GM23338 (cell line): ENCODE results near the gene FFAR2. TPM values are rescaled to one million over a fixed set of nuclear protein-coding genes. Genes with fewer than 3 reads are reported as not detected.

Experiments used
- ATAC-seq: fragments of 200-7000 bp; cut with Tn5 transposase; 3 replicates; pipeline ENCODE4 v1.9.1; 2020
- DNase-seq: peaks from one replicate; pipeline ENCODE4 v3.0.0-alpha.2; 2015; ENCODE audit warnings: low spot score
- H2AFZ ChIP-seq: fragments of 200-600 bp; sonication (generic); 2 replicates; pipeline ENCODE4 v1.8.0; 2016; ENCODE audit warnings: antibody characterized with exemption, mild to moderate bottlenecking, moderate library complexity
- H3F3A ChIP-seq: fragments of 200-600 bp; sonication (generic); replicated peaks from 2 replicates; pipeline ENCODE4 v1.8.0; 2017; ENCODE audit warnings: antibody characterized with exemption, mixed run types, low read depth
- H3K27ac ChIP-seq: fragments of 200-600 bp; sonication (generic); 2 replicates; pipeline ENCODE4 v1.6.1; 2016; ENCODE audit warnings: low read depth
- H3K27me3 ChIP-seq: fragments of 200-600 bp; sonication (generic); 2 replicates; pipeline ENCODE4 v1.8.0; 2016; ENCODE audit warnings: mild to moderate bottlenecking, mixed run types, moderate library complexity; ENCODE audit not compliant: insufficient read depth
- H3K36me3 ChIP-seq: fragments of 200-600 bp; sonication (generic); 2 replicates; pipeline ENCODE4 v1.8.0; 2016; ENCODE audit warnings: mild to moderate bottlenecking; ENCODE audit not compliant: insufficient read depth
- H3K4me1 ChIP-seq: fragments of 200-600 bp; sonication (generic); 2 replicates; pipeline ENCODE4 v1.8.0; 2016; ENCODE audit warnings: mild to moderate bottlenecking, moderate library complexity; ENCODE audit not compliant: insufficient read depth
- H3K4me2 ChIP-seq: fragments of 200-600 bp; sonication (generic); 2 replicates; pipeline ENCODE4 v1.7.1; 2017; ENCODE audit warnings: mixed run types
- H3K4me3 ChIP-seq: fragments of 200-600 bp; sonication (generic); 2 replicates; pipeline ENCODE4 v1.6.1; 2016; ENCODE audit warnings: mixed run types
- H3K79me2 ChIP-seq: fragments of 200-600 bp; sonication (generic); replicated peaks from 2 replicates; pipeline ENCODE4 v1.8.0; 2017; ENCODE audit warnings: mild to moderate bottlenecking; ENCODE audit not compliant: insufficient read depth
- H3K9me2 ChIP-seq: fragments of 200-600 bp; sonication (generic); 2 replicates; pipeline ENCODE4 v1.8.0; 2017; ENCODE audit not compliant: insufficient read depth
- H4K20me1 ChIP-seq: fragments of 200-600 bp; sonication (generic); replicated peaks from 2 replicates; pipeline ENCODE4 v1.8.0; 2017; ENCODE audit warnings: mild to moderate bottlenecking; ENCODE audit not compliant: insufficient read depth
- H3K27ac Mint-ChIP-seq: 2 replicates; pipeline ENCODE4 v1.8.0; 2020; ENCODE audit warnings: inconsistent platforms, mild to moderate bottlenecking, moderate library complexity, mixed read lengths
- H3K27me3 Mint-ChIP-seq: 3 replicates; pipeline ENCODE4 v1.8.0; 2022; ENCODE audit warnings: low read depth, mild to moderate bottlenecking, moderate library complexity, mixed read lengths, inconsistent platforms; ENCODE audit not compliant: insufficient read depth, poor library complexity
- H3K36me3 Mint-ChIP-seq: 3 replicates; pipeline ENCODE4 v1.8.0; 2021; ENCODE audit warnings: low read depth, mild to moderate bottlenecking, inconsistent platforms, moderate library complexity, mixed read lengths
- H3K4me1 Mint-ChIP-seq: 3 replicates; pipeline ENCODE4 v1.8.0; 2020; ENCODE audit warnings: mild to moderate bottlenecking, inconsistent platforms, mixed read lengths
- H3K4me3 Mint-ChIP-seq: 3 replicates; pipeline ENCODE4 v1.8.0; 2021; ENCODE audit warnings: moderate library complexity, mild to moderate bottlenecking, inconsistent platforms, mixed read lengths
- H3K9me3 Mint-ChIP-seq: 3 replicates; pipeline ENCODE4 v1.8.0; 2020; ENCODE audit warnings: moderate library complexity, mild to moderate bottlenecking, inconsistent platforms, mixed read lengths
- CREB1 ChIP-seq: fragments of 250-450 bp; sonication (Bioruptor Pico); IDR thresholded peaks from 2 replicates; pipeline ENCODE4 v1.5.0; 2020; ENCODE audit warnings: low read depth, mild to moderate bottlenecking, moderate library complexity
- EZH2 ChIP-seq: fragments of 200-600 bp; sonication (generic); IDR thresholded peaks from one replicate; pipeline ENCODE4 v1.8.0; 2017; ENCODE audit warnings: antibody characterized with exemption, mild to moderate bottlenecking, low read depth; ENCODE audit not compliant: unreplicated experiment
- EZH2phosphoT487 ChIP-seq: fragments of 200-600 bp; sonication (generic); IDR thresholded peaks from one replicate; pipeline ENCODE4 v1.8.1; 2018; ENCODE audit warnings: antibody characterized with exemption; ENCODE audit not compliant: unreplicated experiment
- JUNB ChIP-seq: IDR thresholded peaks from one replicate; pipeline ENCODE4 v1.6.1; 2016; ENCODE audit warnings: antibody characterized with exemption; ENCODE audit not compliant: unreplicated experiment
- POLR2AphosphoS5 ChIP-seq: IDR thresholded peaks from 2 replicates; pipeline ENCODE4 v1.6.1; 2016; ENCODE audit warnings: antibody characterized with exemption, low read depth
- ZNF114 ChIP-seq: fragments of 250-450 bp; sonication (Bioruptor Pico); IDR thresholded peaks from 2 replicates; pipeline ENCODE4 v1.5.0; 2020; ENCODE audit warnings: mild to moderate bottlenecking, moderate library complexity
- ZNF331 ChIP-seq: fragments of 250-450 bp; sonication (Bioruptor Pico); IDR thresholded peaks from 2 replicates; pipeline ENCODE4 v1.5.0; 2020; ENCODE audit warnings: low read depth, mild to moderate bottlenecking, moderate library complexity
- polyA plus RNA-seq: library from polyadenylated mRNA; unstranded; fragments of >200 nt; fragmentation: Nextera tagmentation; extraction: Ambion mirVana; gene quantifications from 2 replicates; pipeline ENCODE4 v1.2.1, GENCODE V29; 2016
- total RNA-seq: library from RNA; depleted of rRNA; stranded (reverse); fragments of >200 nt; shearing (Covaris generic); gene quantifications from 2 replicates; pipeline ENCODE4 v1.2.3, GENCODE V29; 2014
- TF ChIP-seq, protein P1 (sequence below): fragments of 250-450 bp; sonication (Bioruptor Pico); IDR thresholded peaks from 2 replicates; pipeline ENCODE4 v1.5.0; 2020; ENCODE audit warnings: mild to moderate bottlenecking, moderate library complexity
- TF ChIP-seq, protein P2 (sequence below): IDR thresholded peaks from 2 replicates; pipeline ENCODE4 v1.6.1; 2016; ENCODE audit warnings: antibody characterized with exemption

Gene FFAR2
- total and polyA plus RNA-seq, 2 experiments from 2014 or later, result not detected

DNA sequence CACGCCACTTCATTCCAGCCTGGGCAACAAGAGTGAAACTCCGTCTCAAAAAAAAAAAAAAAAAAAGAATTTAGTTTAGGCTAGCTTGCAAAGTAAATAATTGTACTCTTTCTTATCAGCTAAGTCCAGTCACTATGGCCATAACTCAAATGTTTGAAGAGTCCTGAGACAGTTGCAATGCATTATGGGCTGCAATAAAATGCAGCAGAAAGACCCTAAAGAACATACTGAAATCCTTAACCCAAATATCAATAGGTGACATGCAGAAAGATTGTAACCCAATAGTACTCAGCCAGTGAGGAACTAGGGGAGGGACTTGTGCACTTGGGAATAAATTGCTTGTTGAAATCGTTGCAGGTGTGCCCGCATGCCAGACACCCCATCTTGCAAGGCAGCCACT lies 20.9 kb upstream of the FFAR2 start (continued):
- TF ChIP-seq, protein P1, sequence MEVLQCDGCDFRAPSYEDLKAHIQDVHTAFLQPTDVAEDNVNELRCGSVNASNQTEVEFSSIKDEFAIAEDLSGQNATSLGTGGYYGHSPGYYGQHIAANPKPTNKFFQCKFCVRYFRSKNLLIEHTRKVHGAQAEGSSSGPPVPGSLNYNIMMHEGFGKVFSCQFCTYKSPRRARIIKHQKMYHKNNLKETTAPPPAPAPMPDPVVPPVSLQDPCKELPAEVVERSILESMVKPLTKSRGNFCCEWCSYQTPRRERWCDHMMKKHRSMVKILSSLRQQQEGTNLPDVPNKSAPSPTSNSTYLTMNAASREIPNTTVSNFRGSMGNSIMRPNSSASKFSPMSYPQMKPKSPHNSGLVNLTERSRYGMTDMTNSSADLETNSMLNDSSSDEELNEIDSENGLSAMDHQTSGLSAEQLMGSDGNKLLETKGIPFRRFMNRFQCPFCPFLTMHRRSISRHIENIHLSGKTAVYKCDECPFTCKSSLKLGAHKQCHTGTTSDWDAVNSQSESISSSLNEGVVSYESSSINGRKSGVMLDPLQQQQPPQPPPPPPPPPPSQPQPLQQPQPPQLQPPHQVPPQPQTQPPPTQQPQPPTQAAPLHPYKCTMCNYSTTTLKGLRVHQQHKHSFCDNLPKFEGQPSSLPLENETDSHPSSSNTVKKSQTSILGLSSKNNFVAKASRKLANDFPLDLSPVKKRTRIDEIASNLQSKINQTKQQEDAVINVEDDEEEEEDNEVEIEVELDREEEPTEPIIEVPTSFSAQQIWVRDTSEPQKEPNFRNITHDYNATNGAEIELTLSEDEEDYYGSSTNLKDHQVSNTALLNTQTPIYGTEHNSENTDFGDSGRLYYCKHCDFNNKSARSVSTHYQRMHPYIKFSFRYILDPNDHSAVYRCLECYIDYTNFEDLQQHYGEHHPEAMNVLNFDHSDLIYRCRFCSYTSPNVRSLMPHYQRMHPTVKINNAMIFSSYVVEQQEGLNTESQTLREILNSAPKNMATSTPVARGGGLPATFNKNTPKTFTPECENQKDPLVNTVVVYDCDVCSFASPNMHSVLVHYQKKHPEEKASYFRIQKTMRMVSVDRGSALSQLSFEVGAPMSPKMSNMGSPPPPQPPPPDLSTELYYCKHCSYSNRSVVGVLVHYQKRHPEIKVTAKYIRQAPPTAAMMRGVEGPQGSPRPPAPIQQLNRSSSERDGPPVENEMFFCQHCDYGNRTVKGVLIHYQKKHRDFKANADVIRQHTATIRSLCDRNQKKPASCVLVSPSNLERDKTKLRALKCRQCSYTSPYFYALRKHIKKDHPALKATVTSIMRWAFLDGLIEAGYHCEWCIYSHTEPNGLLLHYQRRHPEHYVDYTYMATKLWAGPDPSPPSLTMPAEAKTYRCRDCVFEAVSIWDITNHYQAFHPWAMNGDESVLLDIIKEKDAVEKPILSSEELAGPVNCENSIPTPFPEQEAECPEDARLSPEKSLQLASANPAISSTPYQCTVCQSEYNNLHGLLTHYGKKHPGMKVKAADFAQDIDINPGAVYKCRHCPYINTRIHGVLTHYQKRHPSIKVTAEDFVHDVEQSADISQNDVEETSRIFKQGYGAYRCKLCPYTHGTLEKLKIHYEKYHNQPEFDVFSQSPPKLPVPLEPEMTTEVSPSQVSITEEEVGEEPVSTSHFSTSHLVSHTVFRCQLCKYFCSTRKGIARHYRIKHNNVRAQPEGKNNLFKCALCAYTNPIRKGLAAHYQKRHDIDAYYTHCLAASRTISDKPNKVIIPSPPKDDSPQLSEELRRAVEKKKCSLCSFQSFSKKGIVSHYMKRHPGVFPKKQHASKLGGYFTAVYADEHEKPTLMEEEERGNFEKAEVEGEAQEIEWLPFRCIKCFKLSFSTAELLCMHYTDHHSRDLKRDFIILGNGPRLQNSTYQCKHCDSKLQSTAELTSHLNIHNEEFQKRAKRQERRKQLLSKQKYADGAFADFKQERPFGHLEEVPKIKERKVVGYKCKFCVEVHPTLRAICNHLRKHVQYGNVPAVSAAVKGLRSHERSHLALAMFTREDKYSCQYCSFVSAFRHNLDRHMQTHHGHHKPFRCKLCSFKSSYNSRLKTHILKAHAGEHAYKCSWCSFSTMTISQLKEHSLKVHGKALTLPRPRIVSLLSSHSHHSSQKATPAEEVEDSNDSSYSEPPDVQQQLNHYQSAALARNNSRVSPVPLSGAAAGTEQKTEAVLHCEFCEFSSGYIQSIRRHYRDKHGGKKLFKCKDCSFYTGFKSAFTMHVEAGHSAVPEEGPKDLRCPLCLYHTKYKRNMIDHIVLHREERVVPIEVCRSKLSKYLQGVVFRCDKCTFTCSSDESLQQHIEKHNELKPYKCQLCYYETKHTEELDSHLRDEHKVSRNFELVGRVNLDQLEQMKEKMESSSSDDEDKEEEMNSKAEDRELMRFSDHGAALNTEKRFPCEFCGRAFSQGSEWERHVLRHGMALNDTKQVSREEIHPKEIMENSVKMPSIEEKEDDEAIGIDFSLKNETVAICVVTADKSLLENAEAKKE (CRISPR knock-in tag), result no peak
- TF ChIP-seq JUNB, result no peak
- TF ChIP-seq POLR2AphosphoS5, result no peak
- no peak for TF ChIP-seq EZH2phosphoT487
- TF ChIP-seq EZH2, result no peak
- TF ChIP-seq ZNF114, result no peak
- TF ChIP-seq ZNF331 (CRISPR knock-in tag), result no peak

DNA sequence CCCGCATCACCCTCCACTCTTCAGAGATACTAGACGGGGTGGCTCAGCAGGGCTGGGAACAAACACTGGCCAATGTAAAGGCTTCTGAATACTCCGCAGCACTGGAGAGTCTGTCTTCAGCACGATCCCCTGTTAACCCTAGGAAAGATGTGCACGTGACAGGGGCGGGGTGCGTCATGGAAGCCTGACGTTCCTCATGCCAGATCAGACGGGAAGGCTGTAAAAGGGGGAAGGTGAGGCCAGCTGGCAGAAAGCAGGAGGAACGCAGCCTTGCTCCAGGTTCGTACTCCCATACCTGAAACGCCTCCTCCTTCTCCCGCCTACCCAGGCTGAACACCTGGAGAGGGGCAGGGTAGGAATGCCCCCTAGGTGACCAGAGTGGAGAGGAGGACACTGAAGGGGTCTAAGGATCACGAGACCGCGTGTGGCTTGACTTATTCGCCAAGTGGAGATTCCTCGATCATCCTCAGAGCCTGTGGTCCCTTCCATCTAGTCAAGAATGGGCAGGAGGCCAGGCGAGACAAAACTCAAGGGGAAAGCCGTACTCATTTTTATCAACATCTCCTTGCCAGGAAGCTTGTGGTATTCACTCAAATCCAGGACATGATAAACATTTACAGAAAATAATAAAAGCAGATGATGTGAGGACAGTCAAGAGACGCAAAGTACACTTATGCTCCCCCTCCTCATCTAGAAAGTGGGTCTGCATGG lies 18.2 kb upstream of the FFAR2 start:
- no peak for DNase-seq
- no peaks in the 10 kb centered on the region for H3K36me3 ChIP-seq
- peaks cover 6% of the 10 kb centered on the region; the same call in 1 of the 3 replicates for H3K9me3 Mint-ChIP-seq
- no peak overlapping the region for H3K4me3 ChIP-seq
- H3K27me3 Mint-ChIP-seq, result peaks cover 6% of the 10 kb centered on the region
- H4K20me1 ChIP-seq, result no peaks in the 10 kb centered on the region
- H3K4me2 ChIP-seq, result no peak overlapping the region
- no peaks in the 10 kb centered on the region for H3F3A ChIP-seq
- H3K9me2 ChIP-seq, result no peaks in the 10 kb centered on the region
- no peaks in the 10 kb centered on the region for H3K27me3 ChIP-seq
- no peak overlapping the region for H2AFZ ChIP-seq
- no peak overlapping the region for H3K4me3 Mint-ChIP-seq
- ATAC-seq, result no peak
- no peak overlapping the region for H3K27ac Mint-ChIP-seq
- no peaks in the 10 kb centered on the region for H3K4me1 ChIP-seq
- H3K36me3 Mint-ChIP-seq, result no peaks in the 10 kb centered on the region
- no peaks in the 10 kb centered on the region for H3K79me2 ChIP-seq
- no peak overlapping the region for H3K27ac ChIP-seq
- no peaks in the 10 kb centered on the region for H3K4me1 Mint-ChIP-seq
- TF ChIP-seq EZH2phosphoT487 (no peak), CREB1 (no peak)
- TF ChIP-seq, protein P2, sequence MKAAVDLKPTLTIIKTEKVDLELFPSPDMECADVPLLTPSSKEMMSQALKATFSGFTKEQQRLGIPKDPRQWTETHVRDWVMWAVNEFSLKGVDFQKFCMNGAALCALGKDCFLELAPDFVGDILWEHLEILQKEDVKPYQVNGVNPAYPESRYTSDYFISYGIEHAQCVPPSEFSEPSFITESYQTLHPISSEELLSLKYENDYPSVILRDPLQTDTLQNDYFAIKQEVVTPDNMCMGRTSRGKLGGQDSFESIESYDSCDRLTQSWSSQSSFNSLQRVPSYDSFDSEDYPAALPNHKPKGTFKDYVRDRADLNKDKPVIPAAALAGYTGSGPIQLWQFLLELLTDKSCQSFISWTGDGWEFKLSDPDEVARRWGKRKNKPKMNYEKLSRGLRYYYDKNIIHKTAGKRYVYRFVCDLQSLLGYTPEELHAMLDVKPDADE, result no peak
- TF ChIP-seq, protein P1 (CRISPR knock-in tag), result no peak
